Esophagus muscularis mucosa (tissue), 3 donors: ENCODE results near the gene NEXMIF.

Source experiments
- POLR2AphosphoS5 ChIP-seq, 2 donors: sonication (generic); formaldehyde crosslinking; IDR thresholded peaks; one replicate each; pipeline ENCODE4 v1.6.1; 2017; ENCODE audit warnings: antibody characterized with exemption in 2 of 2
- TF ChIP-seq, protein P1 (sequence below), 3 experiments: fragments of 200-600 bp in 2 of 3; fragments of 450-650 bp in 1 of 3; sonication (generic) in 2 of 3; IDR thresholded peaks; one replicate each; pipeline ENCODE4 v1.5.1; 2017 to 2019; ENCODE audit warnings: antibody characterized with exemption in 3 of 3, mild to moderate bottlenecking in 2 of 3, moderate library complexity in 1 of 3

DNA sequence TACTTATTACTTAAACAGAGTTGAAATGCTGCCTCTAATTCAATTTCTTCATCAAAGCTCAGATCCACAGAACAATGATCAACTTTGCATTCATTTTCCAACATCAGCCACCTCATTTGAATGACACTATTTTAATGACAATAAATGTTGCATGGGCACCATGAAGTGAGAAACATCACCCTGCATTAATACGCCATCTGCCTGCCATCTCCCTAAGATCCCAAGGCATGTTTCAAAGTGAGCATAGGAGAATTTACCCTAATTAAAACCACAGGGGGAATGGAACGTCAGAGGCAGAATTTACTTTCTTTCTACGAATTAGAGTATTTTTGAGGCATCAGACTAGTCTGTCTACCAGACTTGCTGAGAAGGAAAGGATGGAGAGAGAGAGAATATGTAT is 32.7 kb downstream of the NEXMIF start:
- TF ChIP-seq, protein P1, sequence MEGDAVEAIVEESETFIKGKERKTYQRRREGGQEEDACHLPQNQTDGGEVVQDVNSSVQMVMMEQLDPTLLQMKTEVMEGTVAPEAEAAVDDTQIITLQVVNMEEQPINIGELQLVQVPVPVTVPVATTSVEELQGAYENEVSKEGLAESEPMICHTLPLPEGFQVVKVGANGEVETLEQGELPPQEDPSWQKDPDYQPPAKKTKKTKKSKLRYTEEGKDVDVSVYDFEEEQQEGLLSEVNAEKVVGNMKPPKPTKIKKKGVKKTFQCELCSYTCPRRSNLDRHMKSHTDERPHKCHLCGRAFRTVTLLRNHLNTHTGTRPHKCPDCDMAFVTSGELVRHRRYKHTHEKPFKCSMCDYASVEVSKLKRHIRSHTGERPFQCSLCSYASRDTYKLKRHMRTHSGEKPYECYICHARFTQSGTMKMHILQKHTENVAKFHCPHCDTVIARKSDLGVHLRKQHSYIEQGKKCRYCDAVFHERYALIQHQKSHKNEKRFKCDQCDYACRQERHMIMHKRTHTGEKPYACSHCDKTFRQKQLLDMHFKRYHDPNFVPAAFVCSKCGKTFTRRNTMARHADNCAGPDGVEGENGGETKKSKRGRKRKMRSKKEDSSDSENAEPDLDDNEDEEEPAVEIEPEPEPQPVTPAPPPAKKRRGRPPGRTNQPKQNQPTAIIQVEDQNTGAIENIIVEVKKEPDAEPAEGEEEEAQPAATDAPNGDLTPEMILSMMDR (IDR thresholded peaks at IDR 0.05): no peak
- TF ChIP-seq POLR2AphosphoS5 (IDR thresholded peaks at IDR 0.05): no peak
